Epithelial cell of prostate (primary cell): Measurements from ENCODE around the gene DBP.
"Not testable (repeated sequence)": the region's sequence is repeated elsewhere in the genome, so short reads cannot be mapped to it uniquely, and the experiment has no call there.

ENCODE experiments used
- DNase-seq: peaks from one replicate; pipeline ENCODE4 v3.0.0-alpha.2; 2011; ENCODE audit warnings: low read depth, low spot score
- H3K27ac ChIP-seq: fragments of 450-650 bp; 2 replicates; pipeline ENCODE4 v1.5.1; 2017; ENCODE audit warnings: mild to moderate bottlenecking

DBP gene

GRCh38 chr19:48644355-48644754, 7.2 kb upstream of the DBP start:
- no peak overlapping the region for H3K27ac ChIP-seq
- DNase-seq, result no peak

GRCh38 chr19:48642862-48643261, 5.7 kb upstream of the DBP start:
- DNase-seq, result no peak
- H3K27ac ChIP-seq, result no peak overlapping the region

GRCh38 chr19:48641850-48642249, 4.7 kb upstream of the DBP start:
- no peak for DNase-seq

GRCh38 chr19:48639483-48640375, 2.5 kb upstream of the DBP start:
- DNase-seq, result no peak
- H3K27ac ChIP-seq, result no peak overlapping the region

More at GRCh38 chr19:48641850-48642249, 4.7 kb upstream of the DBP start:
- H3K27ac ChIP-seq, result no peak overlapping the region

GRCh38 chr19:48638831-48639381, 1.7 kb upstream of the DBP start:
- no peak overlapping the region for H3K27ac ChIP-seq
- DNase-seq, result no peak

GRCh38 chr19:48637948-48638830, 1.0 kb upstream of the DBP start:
- H3K27ac ChIP-seq, result peak overlapping the region; percentile 91
- DNase-seq, result peak; percentile 82

- H3K27ac ChIP-seq, result peak overlapping the region; percentile 91
- DNase-seq, result peak; percentile 90
Observed at GRCh38 chr19:48637449-48637947, 319 bp upstream of the DBP start.

GRCh38 chr19:48635966-48636858, 967 bp downstream of the DBP start:
- H3K27ac ChIP-seq, result peak overlapping the region; percentile 91
- no peak for DNase-seq

GRCh38 chr19:48635263-48635965, 1.8 kb downstream of the DBP start:
- H3K27ac ChIP-seq, result peak overlapping the region; percentile 91
- DNase-seq, result no peak

GRCh38 chr19:48634424-48635262, 2.5 kb downstream of the DBP start:
- DNase-seq, result peak; percentile 84
- peak overlapping the region; percentile 91 for H3K27ac ChIP-seq

- H3K27ac ChIP-seq, result peak overlapping the region; percentile 91
- no peak for DNase-seq
Observed at GRCh38 chr19:48634036-48634342, 3.2 kb downstream of the DBP start.

GRCh38 chr19:48633148-48634035, 3.8 kb downstream of the DBP start:
- peak overlapping the region; percentile 91 for H3K27ac ChIP-seq
- no peak for DNase-seq

GRCh38 chr19:48632692-48633147, 4.5 kb downstream of the DBP start:
- H3K27ac ChIP-seq, result peak overlapping the region; percentile 91
- DNase-seq, result no peak

GRCh38 chr19:48632286-48632685, 4.9 kb downstream of the DBP start:
- H3K27ac ChIP-seq, result peak overlapping the region; percentile 91
- not testable (repeated sequence) for DNase-seq

- no peak overlapping the region for H3K27ac ChIP-seq
- DNase-seq, result no peak
Observed at GRCh38 chr19:48631225-48631624, 6.0 kb downstream of the DBP start.

- H3K27ac ChIP-seq, result no peak overlapping the region
- no peak for DNase-seq
Observed at GRCh38 chr19:48630296-48631063, 6.7 kb downstream of the DBP start.
